Hepatocyte (in vitro differentiated cells): ENCODE data around the gene NUP62. TPM values are rescaled to one million over a fixed set of nuclear protein-coding genes. Genes with fewer than 3 reads are reported as not detected.

Experiments
- DNase-seq: peaks from one replicate; pipeline ENCODE4 v3.0.0-alpha.2; 2016; ENCODE audit warnings: low spot score
- H2AFZ ChIP-seq: fragments of 200-600 bp; sonication (generic); 2 replicates; pipeline ENCODE4 v1.6.0; 2016; ENCODE audit warnings: antibody characterized with exemption, mild to moderate bottlenecking
- H3K27ac ChIP-seq: fragments of 200-600 bp; sonication (generic); 2 replicates; pipeline ENCODE4 v1.5.1; 2016; ENCODE audit warnings: mild to moderate bottlenecking
- H3K27me3 ChIP-seq: fragments of 200-600 bp; sonication (generic); 2 replicates; pipeline ENCODE4 v1.6.1; 2016
- H3K36me3 ChIP-seq: fragments of 200-600 bp; sonication (generic); replicated peaks from 2 replicates; pipeline ENCODE4 v1.5.1; 2016; ENCODE audit warnings: low read depth; ENCODE audit not compliant: insufficient read depth
- H3K4me1 ChIP-seq: fragments of 200-600 bp; sonication (generic); 2 replicates; pipeline ENCODE4 v1.5.1; 2016; ENCODE audit warnings: mild to moderate bottlenecking, moderate library complexity; ENCODE audit not compliant: insufficient read depth
- H3K4me2 ChIP-seq: fragments of 200-600 bp; sonication (generic); 2 replicates; pipeline ENCODE4 v1.6.0; 2016
- H3K4me3 ChIP-seq: fragments of 200-600 bp; sonication (generic); 2 replicates; pipeline ENCODE4 v1.5.1; 2016; ENCODE audit warnings: mild to moderate bottlenecking
- H3K79me2 ChIP-seq: fragments of 200-600 bp; sonication (generic); 2 replicates; pipeline ENCODE4 v1.6.0; 2017; ENCODE audit warnings: mild to moderate bottlenecking
- H3K9me2 ChIP-seq: fragments of 200-600 bp; sonication (generic); replicated peaks from 2 replicates; pipeline ENCODE4 v1.6.0; 2017; ENCODE audit warnings: mild to moderate bottlenecking; ENCODE audit not compliant: insufficient read depth
- H3K9me3 ChIP-seq: fragments of 200-600 bp; sonication (generic); 2 replicates; pipeline ENCODE4 v1.5.1; 2016; ENCODE audit warnings: low read depth, mild to moderate bottlenecking
- H4K20me1 ChIP-seq: fragments of 200-600 bp; sonication (generic); 2 replicates; pipeline ENCODE4 v1.6.0; 2016; ENCODE audit warnings: mild to moderate bottlenecking; ENCODE audit not compliant: insufficient read depth, poor library complexity, severe bottlenecking
- EZH2 ChIP-seq: fragments of 200-600 bp; sonication (generic); IDR thresholded peaks from 2 replicates; pipeline ENCODE4 v1.6.1; 2016; ENCODE audit warnings: antibody characterized with exemption, mild to moderate bottlenecking, borderline replicate concordance
- EZH2phosphoT487 ChIP-seq: fragments of 200-600 bp; sonication (generic); IDR thresholded peaks from one replicate; pipeline ENCODE4 v1.6.1; 2018; ENCODE audit warnings: antibody characterized with exemption, mild to moderate bottlenecking, low read depth, moderate library complexity; ENCODE audit not compliant: unreplicated experiment, severe bottlenecking
- WGBS: methylation state at CpG from one replicate; pipeline ENCODE4 v1.1.6; 2016; ENCODE audit warnings: low lambda C conversion rate; ENCODE audit errors: missing lambda C conversion rate; 5-methylcytosine and 5-hydroxymethylcytosine counted together
- polyA plus RNA-seq: library from polyadenylated mRNA; unstranded; fragments of >200 nt; fragmentation: Nextera tagmentation; extraction: Ambion mirVana; gene quantifications from 2 replicates; pipeline ENCODE4 v1.2.1, GENCODE V29; 2016
- total RNA-seq: library from RNA; depleted of rRNA; stranded (reverse); fragments of >200 nt; gene quantifications from 2 replicates; pipeline ENCODE4 v1.2.3, GENCODE V29; 2014
- TF ChIP-seq, protein P1 (sequence below): fragments of 200-600 bp; sonication (generic); IDR thresholded peaks from 2 replicates; pipeline ENCODE4 v1.5.1; 2016; ENCODE audit warnings: antibody characterized with exemption, mild to moderate bottlenecking; ENCODE audit not compliant: poor library complexity

Gene NUP62
- total and polyA plus RNA-seq, 2 experiments from 2014 or later: 33.5 to 33.8 TPM

DNA sequence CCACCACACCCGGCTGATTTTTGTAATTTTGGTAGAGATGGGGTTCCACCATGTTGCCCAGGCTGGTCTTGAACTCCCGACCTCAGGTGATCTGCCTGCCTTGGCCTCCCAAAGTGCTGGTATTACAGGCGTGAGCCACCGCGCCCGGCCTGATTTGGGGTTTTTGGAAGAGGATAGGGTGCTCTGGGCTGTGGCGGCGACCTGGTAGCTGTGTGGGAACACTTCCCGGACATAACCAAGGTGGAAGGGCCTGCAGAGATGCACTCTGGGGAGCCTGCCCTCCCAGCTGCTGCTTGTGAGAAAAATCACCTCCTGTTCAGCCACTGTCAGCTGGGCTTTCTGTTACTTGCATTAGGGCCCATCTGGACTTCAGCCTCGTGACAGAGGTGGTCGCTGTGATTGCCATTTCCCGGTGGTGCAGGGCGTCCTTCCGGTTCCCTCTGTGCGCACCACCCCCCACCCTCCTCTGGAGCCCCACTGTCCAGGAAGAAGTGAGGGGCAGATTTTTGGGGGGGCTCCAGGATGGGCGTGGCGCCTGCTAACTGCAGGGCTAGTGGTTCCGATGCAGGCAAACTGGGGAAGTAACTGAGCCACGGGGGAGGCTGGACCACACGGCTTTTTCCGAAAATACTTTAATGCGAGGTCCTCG is 40.1 kb downstream of the NUP62 start:
- Histone ChIP-seq H3K4me1 (peaks cover 7% of the 10 kb centered on the region), H4K20me1 (no peaks in the 10 kb centered on the region), H3K4me2 (no peak overlapping the region), H3K79me2 (no peaks in the 10 kb centered on the region), H3K9me3 (no peaks in the 10 kb centered on the region), H2AFZ (no peak overlapping the region), H3K36me3 (no peaks in the 10 kb centered on the region), H3K4me3 (no peak overlapping the region), H3K27me3 (no peaks in the 10 kb centered on the region), H3K27ac (no peak overlapping the region), H3K9me2 (no peaks in the 10 kb centered on the region)
- DNase-seq: no peak
- TF ChIP-seq EZH2 (no peak), EZH2phosphoT487 (no peak)
- TF ChIP-seq, protein P1, sequence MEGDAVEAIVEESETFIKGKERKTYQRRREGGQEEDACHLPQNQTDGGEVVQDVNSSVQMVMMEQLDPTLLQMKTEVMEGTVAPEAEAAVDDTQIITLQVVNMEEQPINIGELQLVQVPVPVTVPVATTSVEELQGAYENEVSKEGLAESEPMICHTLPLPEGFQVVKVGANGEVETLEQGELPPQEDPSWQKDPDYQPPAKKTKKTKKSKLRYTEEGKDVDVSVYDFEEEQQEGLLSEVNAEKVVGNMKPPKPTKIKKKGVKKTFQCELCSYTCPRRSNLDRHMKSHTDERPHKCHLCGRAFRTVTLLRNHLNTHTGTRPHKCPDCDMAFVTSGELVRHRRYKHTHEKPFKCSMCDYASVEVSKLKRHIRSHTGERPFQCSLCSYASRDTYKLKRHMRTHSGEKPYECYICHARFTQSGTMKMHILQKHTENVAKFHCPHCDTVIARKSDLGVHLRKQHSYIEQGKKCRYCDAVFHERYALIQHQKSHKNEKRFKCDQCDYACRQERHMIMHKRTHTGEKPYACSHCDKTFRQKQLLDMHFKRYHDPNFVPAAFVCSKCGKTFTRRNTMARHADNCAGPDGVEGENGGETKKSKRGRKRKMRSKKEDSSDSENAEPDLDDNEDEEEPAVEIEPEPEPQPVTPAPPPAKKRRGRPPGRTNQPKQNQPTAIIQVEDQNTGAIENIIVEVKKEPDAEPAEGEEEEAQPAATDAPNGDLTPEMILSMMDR: no peak
- 97% methylated on average over 23 of the region's 23 CpGs for WGBS

DNA sequence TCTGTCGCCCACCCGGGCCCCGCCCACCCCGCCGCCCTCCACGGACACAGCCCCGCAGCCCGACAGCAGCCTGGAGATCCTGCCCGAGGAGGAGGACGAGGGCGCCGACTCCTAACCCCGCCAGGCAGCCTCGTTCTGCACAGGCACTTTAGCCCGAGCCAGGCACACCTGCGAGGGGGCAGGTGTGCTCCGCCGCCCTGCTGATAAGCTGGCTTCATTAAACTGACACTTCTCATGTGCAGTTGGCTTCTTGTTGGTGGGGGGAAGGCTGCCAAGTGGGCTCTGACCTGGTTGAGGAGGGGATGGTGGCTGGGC is 40.8 kb downstream of the NUP62 start:
- H3K4me1 ChIP-seq: peaks cover 7% of the 10 kb centered on the region
- H3K9me3 ChIP-seq: no peaks in the 10 kb centered on the region
- H3K27ac ChIP-seq: no peak overlapping the region
- no peak for DNase-seq
- WGBS: over 99% methylated on average over 15 of the region's 18 CpGs
- H3K4me3 ChIP-seq: no peak overlapping the region
- H2AFZ ChIP-seq: no peak overlapping the region
- TF ChIP-seq, protein P1: no peak
- TF ChIP-seq EZH2: no peak
- TF ChIP-seq EZH2phosphoT487: no peak
- H3K4me2 ChIP-seq: no peak overlapping the region
- H4K20me1 ChIP-seq: no peaks in the 10 kb centered on the region
- H3K27me3 ChIP-seq: no peaks in the 10 kb centered on the region
- H3K79me2 ChIP-seq: no peaks in the 10 kb centered on the region
- no peaks in the 10 kb centered on the region for H3K36me3 ChIP-seq
- H3K9me2 ChIP-seq: no peaks in the 10 kb centered on the region

DNA sequence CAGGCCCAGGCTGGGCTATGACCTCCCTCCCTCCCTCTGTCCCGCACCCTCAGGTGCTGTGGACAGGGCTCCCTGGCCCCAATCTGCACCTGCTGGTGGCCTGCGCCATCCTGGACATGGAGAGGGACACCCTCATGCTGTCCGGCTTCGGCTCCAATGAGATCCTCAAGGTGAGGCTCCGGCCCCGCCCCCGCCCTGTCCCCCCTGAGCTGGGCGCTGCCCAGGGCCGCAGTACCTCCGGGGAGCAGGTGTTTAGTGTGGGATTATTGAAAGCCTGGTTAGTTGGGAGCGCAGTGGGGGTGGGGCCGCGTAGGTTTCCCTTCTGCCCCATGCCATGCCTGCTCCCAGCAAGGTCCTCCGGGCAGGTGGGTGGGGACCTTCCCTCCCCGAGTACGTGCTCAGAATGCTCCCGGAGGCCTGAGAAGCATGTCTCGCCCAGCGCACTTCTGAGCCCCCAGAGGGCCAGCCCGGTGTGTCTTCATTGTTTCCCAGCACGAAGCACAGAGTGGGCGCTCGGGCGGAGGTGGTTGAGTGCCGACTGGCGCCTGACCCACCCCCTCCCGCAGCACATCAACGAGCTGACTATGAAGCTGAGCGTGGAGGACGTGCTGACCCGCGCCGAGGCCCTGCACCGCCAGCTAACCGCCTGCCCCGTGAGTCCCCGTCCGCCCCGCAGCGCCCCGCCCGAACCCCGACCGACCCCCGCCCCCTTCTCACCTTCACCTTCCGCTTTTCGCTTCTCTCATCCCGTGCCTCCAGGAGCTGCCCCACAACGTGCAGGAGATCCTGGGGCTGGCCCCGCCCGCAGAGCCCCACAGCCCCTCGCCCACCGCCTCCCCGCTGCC is 41.4 kb downstream of the NUP62 start:
- no peak for DNase-seq
- Histone ChIP-seq H3K4me3 (no peak overlapping the region), H3K4me1 (peaks cover 7% of the 10 kb centered on the region)

More for the DNA sequence above, 41.4 kb downstream of the NUP62 start:
- 97% methylated on average over 31 of the region's 54 CpGs for WGBS
- H3K9me2 ChIP-seq: no peaks in the 10 kb centered on the region
- H3K27me3 ChIP-seq: no peaks in the 10 kb centered on the region
- H3K4me2 ChIP-seq: no peak overlapping the region
- TF ChIP-seq, protein P1: no peak
- no peak for TF ChIP-seq EZH2
- no peak for TF ChIP-seq EZH2phosphoT487
- H3K36me3 ChIP-seq: peaks cover 5% of the 10 kb centered on the region
- no peaks in the 10 kb centered on the region for H3K79me2 ChIP-seq
- H4K20me1 ChIP-seq: no peaks in the 10 kb centered on the region
- no peak overlapping the region for H2AFZ ChIP-seq
- no peak overlapping the region for H3K27ac ChIP-seq
- no peaks in the 10 kb centered on the region for H3K9me3 ChIP-seq
